Stimulated activated CD8-positive, alpha-beta memory T cell treated with anti-CD3 and anti-CD28 coated beads, Interleukin-2, amount 100 ng/mL, for 48 hours (primary cell): Measurements from ENCODE around the gene CDH4.

ENCODE experiments used
- DNase-seq, 2 donors: peaks; one replicate each; pipeline ENCODE4 v3.0.0-alpha.2; 2020; ENCODE audit warnings: low read depth in 2 of 2

The CDH4 gene

GRCh38 chr20:61805781-61806180, 553.7 kb downstream of the CDH4 start:
- DNase-seq: no peak

- no peak for DNase-seq
These were observed 554.3 kb downstream of the CDH4 start for GRCh38 chr20:61806314-61806713.

GRCh38 chr20:61806995-61807394, 554.9 kb downstream of the CDH4 start:
- DNase-seq: no peak

GRCh38 chr20:61807471-61808160, 555.6 kb downstream of the CDH4 start:
- DNase-seq: no peak

GRCh38 chr20:61808447-61808846, 556.4 kb downstream of the CDH4 start:
- DNase-seq: no peak

GRCh38 chr20:61809006-61809770, 557.1 kb downstream of the CDH4 start:
- no peak for DNase-seq

GRCh38 chr20:61810066-61810737, 558.1 kb downstream of the CDH4 start:
- DNase-seq: no peak

GRCh38 chr20:61810738-61811135, 558.7 kb downstream of the CDH4 start:
- no peak for DNase-seq

- DNase-seq: no peak
These were observed 559.1 kb downstream of the CDH4 start for GRCh38 chr20:61811166-61811565.

GRCh38 chr20:61812121-61812844, 560.2 kb downstream of the CDH4 start:
- DNase-seq: no peak

GRCh38 chr20:61812845-61813485, 560.9 kb downstream of the CDH4 start:
- DNase-seq: no peak

GRCh38 chr20:61813791-61814190, 561.7 kb downstream of the CDH4 start:
- no peak for DNase-seq

GRCh38 chr20:61814244-61814643, 562.2 kb downstream of the CDH4 start:
- no peak for DNase-seq

- DNase-seq: no peak
These were observed 562.7 kb downstream of the CDH4 start for GRCh38 chr20:61814726-61815125.

- DNase-seq: no peak
These were observed 563.1 kb downstream of the CDH4 start for GRCh38 chr20:61815176-61815575.

- no peak for DNase-seq
These were observed 563.6 kb downstream of the CDH4 start for GRCh38 chr20:61815678-61816077.

- no peak for DNase-seq
These were observed 564.8 kb downstream of the CDH4 start for GRCh38 chr20:61816606-61817460.

- no peak for DNase-seq
These were observed 565.5 kb downstream of the CDH4 start for GRCh38 chr20:61817575-61817974.

GRCh38 chr20:61818746-61819573, 566.9 kb downstream of the CDH4 start:
- DNase-seq: no peak

- DNase-seq: no peak
These were observed 567.4 kb downstream of the CDH4 start for GRCh38 chr20:61819574-61819846.
